Measurements from ENCODE around the gene CNGA3. TPM values are rescaled to one million over a fixed set of nuclear protein-coding genes. Genes with fewer than 3 reads are reported as not detected.
A peak's percentile ranks its signal among the peaks of the same experiment; 100 is the strongest.
"Not testable (repeated sequence)": the region's sequence is repeated elsewhere in the genome, so short reads cannot be mapped to it uniquely, and the experiment has no call there.

CNGA3 gene
- polyA plus RNA-seq, 4 donors, result 0.22 to 1.5 (median 0.30) TPM; not detected in 1

- DNase-seq (no peak), FAIRE-seq (no peak)
- Histone ChIP-seq H3K4me1 (ENCODE audit: control insufficient read depth in 3 of 3, insufficient read depth in 2 of 3, low read depth in 1 of 3, low read length in 2 of 3) (no peaks in the 10 kb centered on the region), H3K36me3 (ENCODE audit: control insufficient read depth in 3 of 3, insufficient read depth in 2 of 3, low read depth in 1 of 3, low read length in 3 of 3) (no peaks in the 10 kb centered on the region), H3K27me3 (ENCODE audit: control insufficient read depth in 3 of 3, insufficient read depth in 3 of 3, low read length in 3 of 3) (peaks cover 0 to 3% (median 0%) of the 10 kb centered on the region in 3 donors), H3K9me3 (ENCODE audit: control insufficient read depth in 2 of 2, insufficient read depth in 1 of 2, low read depth in 1 of 2, low read length in 1 of 2) (no peaks in the 10 kb centered on the region), H3K4me3 (ENCODE audit: low read depth in 1 of 3, low read length in 3 of 3) (no peak overlapping the region), H3K27ac (ENCODE audit: low read depth in 1 of 3, low read length in 2 of 3) (no peak overlapping the region)
- 78 to 85% (median 82%) methylated on average over 2 of the region's 2 CpGs for WGBS, 3 donors
Observed at GRCh38 chr2:98404556-98405250, 58.4 kb downstream of the CNGA3 start.

GRCh38 chr2:98405301-98405700, 59.0 kb downstream of the CNGA3 start:
- no peak overlapping the region for H3K4me3 ChIP-seq (ENCODE audit: low read depth in 1 of 3, low read length in 3 of 3)
- H3K4me1 ChIP-seq (ENCODE audit: control insufficient read depth in 3 of 3, insufficient read depth in 2 of 3, low read depth in 1 of 3, low read length in 2 of 3), result no peaks in the 10 kb centered on the region
- no peak for DNase-seq
- FAIRE-seq, result no peak
- peaks cover 0 to 3% (median 0%) of the 10 kb centered on the region in 3 donors for H3K27me3 ChIP-seq (ENCODE audit: control insufficient read depth in 3 of 3, insufficient read depth in 3 of 3, low read length in 3 of 3)
- 76 to 92% (median 84%) methylated on average over 2 of the region's 2 CpGs for WGBS, 3 donors
- no peaks in the 10 kb centered on the region for H3K36me3 ChIP-seq (ENCODE audit: control insufficient read depth in 3 of 3, insufficient read depth in 2 of 3, low read depth in 1 of 3, low read length in 3 of 3)
- no peak overlapping the region for H3K27ac ChIP-seq (ENCODE audit: low read depth in 1 of 3, low read length in 2 of 3)
- no peaks in the 10 kb centered on the region for H3K9me3 ChIP-seq (ENCODE audit: control insufficient read depth in 2 of 2, insufficient read depth in 1 of 2, low read depth in 1 of 2, low read length in 1 of 2)

- DNase-seq, result no peak
- Histone ChIP-seq H3K9me3 (ENCODE audit: control insufficient read depth in 2 of 2, insufficient read depth in 1 of 2, low read depth in 1 of 2, low read length in 1 of 2) (no peaks in the 10 kb centered on the region), H3K27ac (ENCODE audit: low read depth in 1 of 3, low read length in 2 of 3) (no peak overlapping the region), H3K4me3 (ENCODE audit: low read depth in 1 of 3, low read length in 3 of 3) (no peak overlapping the region), H3K4me1 (ENCODE audit: control insufficient read depth in 3 of 3, insufficient read depth in 2 of 3, low read depth in 1 of 3, low read length in 2 of 3) (no peaks in the 10 kb centered on the region), H3K27me3 (ENCODE audit: control insufficient read depth in 3 of 3, insufficient read depth in 3 of 3, low read length in 3 of 3) (no peaks in the 10 kb centered on the region), H3K36me3 (ENCODE audit: control insufficient read depth in 3 of 3, insufficient read depth in 2 of 3, low read depth in 1 of 3, low read length in 3 of 3) (no peaks in the 10 kb centered on the region)
- 80 to 82% (median 82%) methylated on average over 5 of the region's 5 CpGs for WGBS, 3 donors
- no peak for FAIRE-seq
Observed at GRCh38 chr2:98408155-98408554, 61.9 kb downstream of the CNGA3 start.

- peak; percentile 85 to 87 for DNase-seq
- 4 to 14% (median 9%) methylated on average over 5 of the region's 5 CpGs for WGBS, 3 donors
- Histone ChIP-seq H3K36me3 (ENCODE audit: control insufficient read depth in 3 of 3, insufficient read depth in 2 of 3, low read depth in 1 of 3, low read length in 3 of 3) (no peaks in the 10 kb centered on the region), H3K27ac (ENCODE audit: low read depth in 1 of 3, low read length in 2 of 3) (no peak overlapping the region), H3K27me3 (ENCODE audit: control insufficient read depth in 3 of 3, insufficient read depth in 3 of 3, low read length in 3 of 3) (no peaks in the 10 kb centered on the region), H3K4me3 (ENCODE audit: low read depth in 1 of 3, low read length in 3 of 3) (no peak overlapping the region), H3K9me3 (ENCODE audit: control insufficient read depth in 2 of 2, insufficient read depth in 1 of 2, low read depth in 1 of 2, low read length in 1 of 2) (peaks cover 0 to 10% of the 10 kb centered on the region in 2 donors), H3K4me1 (ENCODE audit: control insufficient read depth in 3 of 3, insufficient read depth in 2 of 3, low read depth in 1 of 3, low read length in 2 of 3) (no peaks in the 10 kb centered on the region)
- no peak for FAIRE-seq
Observed at GRCh38 chr2:98412751-98413458, 66.6 kb downstream of the CNGA3 start.

- H3K27ac ChIP-seq (ENCODE audit: low read depth in 1 of 3, low read length in 2 of 3); H3K27me3 ChIP-seq (ENCODE audit: control insufficient read depth in 3 of 3, insufficient read depth in 3 of 3, low read length in 3 of 3); H3K4me3 ChIP-seq (ENCODE audit: low read depth in 1 of 3, low read length in 3 of 3); FAIRE-seq; DNase-seq; H3K36me3 ChIP-seq (ENCODE audit: control insufficient read depth in 3 of 3, insufficient read depth in 2 of 3, low read depth in 1 of 3, low read length in 3 of 3); H3K4me1 ChIP-seq (ENCODE audit: control insufficient read depth in 3 of 3, insufficient read depth in 2 of 3, low read depth in 1 of 3, low read length in 2 of 3): not testable (repeated sequence)
- peaks cover 0 to 10% of the 10 kb centered on the region in 2 donors for H3K9me3 ChIP-seq (ENCODE audit: control insufficient read depth in 2 of 2, insufficient read depth in 1 of 2, low read depth in 1 of 2, low read length in 1 of 2)
- WGBS, 3 donors, result 81 to 89% (median 88%) methylated on average over 7 of the region's 7 CpGs
Observed at GRCh38 chr2:98414246-98414645, 68.0 kb downstream of the CNGA3 start.

GRCh38 chr2:98415719-98416248, 69.5 kb downstream of the CNGA3 start:
- H3K9me3 ChIP-seq (ENCODE audit: control insufficient read depth in 2 of 2, insufficient read depth in 1 of 2, low read depth in 1 of 2, low read length in 1 of 2), result peaks cover 0 to 10% of the 10 kb centered on the region in 2 donors
- not testable (repeated sequence) for H3K4me3 ChIP-seq (ENCODE audit: low read depth in 1 of 3, low read length in 3 of 3); H3K27me3 ChIP-seq (ENCODE audit: control insufficient read depth in 3 of 3, insufficient read depth in 3 of 3, low read length in 3 of 3); DNase-seq; H3K36me3 ChIP-seq (ENCODE audit: control insufficient read depth in 3 of 3, insufficient read depth in 2 of 3, low read depth in 1 of 3, low read length in 3 of 3); FAIRE-seq; H3K4me1 ChIP-seq (ENCODE audit: control insufficient read depth in 3 of 3, insufficient read depth in 2 of 3, low read depth in 1 of 3, low read length in 2 of 3); H3K27ac ChIP-seq (ENCODE audit: low read depth in 1 of 3, low read length in 2 of 3)
- 83 to 93% (median 87%) methylated on average over 9 of the region's 9 CpGs for WGBS, 3 donors

- FAIRE-seq, result no peak
Observed at GRCh38 chr2:98416383-98417159, 70.3 kb downstream of the CNGA3 start.

GRCh38 chr2:98419544-98419943, 73.3 kb downstream of the CNGA3 start:
- Histone ChIP-seq H3K27me3 (ENCODE audit: control insufficient read depth in 3 of 3, insufficient read depth in 3 of 3, low read length in 3 of 3) (no peaks in the 10 kb centered on the region), H3K36me3 (ENCODE audit: control insufficient read depth in 3 of 3, insufficient read depth in 2 of 3, low read depth in 1 of 3, low read length in 3 of 3) (no peaks in the 10 kb centered on the region), H3K4me1 (ENCODE audit: control insufficient read depth in 3 of 3, insufficient read depth in 2 of 3, low read depth in 1 of 3, low read length in 2 of 3) (no peaks in the 10 kb centered on the region), H3K27ac (ENCODE audit: low read depth in 1 of 3, low read length in 2 of 3) (no peak overlapping the region), H3K4me3 (ENCODE audit: low read depth in 1 of 3, low read length in 3 of 3) (no peak overlapping the region), H3K9me3 (ENCODE audit: control insufficient read depth in 2 of 2, insufficient read depth in 1 of 2, low read depth in 1 of 2, low read length in 1 of 2) (peaks cover 0 to 8% of the 10 kb centered on the region in 2 donors)
- FAIRE-seq (no peak), DNase-seq (no peak)
- WGBS, 3 donors, result 72 to 77% (median 73%) methylated on average over 2 of the region's 2 CpGs

More at GRCh38 chr2:98416383-98417159, 70.3 kb downstream of the CNGA3 start:
- Histone ChIP-seq H3K9me3 (ENCODE audit: control insufficient read depth in 2 of 2, insufficient read depth in 1 of 2, low read depth in 1 of 2, low read length in 1 of 2) (peaks cover 0 to 10% of the 10 kb centered on the region in 2 donors), H3K27me3 (ENCODE audit: control insufficient read depth in 3 of 3, insufficient read depth in 3 of 3, low read length in 3 of 3) (no peaks in the 10 kb centered on the region), H3K27ac (ENCODE audit: low read depth in 1 of 3, low read length in 2 of 3) (no peak overlapping the region), H3K4me1 (ENCODE audit: control insufficient read depth in 3 of 3, insufficient read depth in 2 of 3, low read depth in 1 of 3, low read length in 2 of 3) (no peaks in the 10 kb centered on the region), H3K4me3 (ENCODE audit: low read depth in 1 of 3, low read length in 3 of 3) (no peak overlapping the region), H3K36me3 (ENCODE audit: control insufficient read depth in 3 of 3, insufficient read depth in 2 of 3, low read depth in 1 of 3, low read length in 3 of 3) (no peaks in the 10 kb centered on the region)
- DNase-seq, result no peak
- 80 to 94% (median 87%) methylated on average over 2 of the region's 2 CpGs for WGBS, 3 donors

Measured in small intestine (tissue), 7 donors.